ENCODE data around the gene GPX6.
"Not testable (repeated sequence)": the region's sequence is repeated elsewhere in the genome, so short reads cannot be mapped to it uniquely, and the experiment has no call there.

The GPX6 gene

DNA sequence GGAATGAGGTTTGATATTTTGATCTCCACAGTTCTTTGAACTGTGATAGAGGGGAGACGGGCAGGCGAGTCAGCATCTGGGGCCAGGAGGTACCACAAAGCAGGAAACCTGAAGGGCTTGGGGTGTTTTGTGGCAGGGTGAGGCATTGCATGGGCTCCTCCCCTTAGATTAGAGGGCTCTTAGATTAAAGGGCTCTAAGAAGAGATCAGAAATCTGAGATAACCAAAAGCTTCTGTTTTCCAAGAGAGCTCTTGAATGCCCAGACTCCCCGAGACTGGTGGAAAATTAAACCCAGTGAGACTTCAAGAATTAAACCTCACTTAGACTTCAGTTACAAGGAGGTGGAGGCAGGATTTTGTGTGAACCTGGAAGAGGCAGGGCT, 7.6 kb upstream of the GPX6 start:
- peak; percentile 6 for DNase-seq

DNA sequence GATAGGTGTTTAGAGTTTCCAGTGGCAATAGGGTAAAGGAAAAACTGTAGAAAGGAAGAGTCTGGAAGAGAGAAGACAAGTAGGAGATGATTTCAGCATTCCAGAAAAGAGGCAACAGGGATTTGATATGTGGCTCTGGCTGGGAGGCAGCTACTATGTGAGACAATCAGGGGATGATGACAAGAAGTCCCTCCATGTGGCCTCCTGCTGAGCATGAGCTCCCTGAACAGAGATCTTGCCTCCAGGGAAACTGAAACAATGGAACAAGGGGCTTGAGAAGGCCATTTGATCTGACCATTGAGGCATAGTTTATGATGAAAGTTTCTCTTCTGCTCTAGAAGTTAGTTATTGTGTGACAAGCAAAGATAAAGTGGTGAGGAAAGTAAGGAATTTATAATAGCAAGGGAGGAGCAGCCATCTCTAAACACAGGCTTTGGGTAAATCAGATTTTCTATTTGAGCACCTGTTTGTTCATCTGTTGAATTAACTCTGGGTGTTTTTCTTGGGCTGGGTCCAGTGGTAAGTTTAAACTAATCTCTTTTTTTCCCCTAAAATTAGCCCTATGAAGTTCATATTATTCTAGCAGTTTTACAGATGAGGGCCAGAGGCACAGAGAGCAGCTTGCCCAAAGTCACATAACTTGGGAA, 7.1 kb upstream of the GPX6 start:
- DNase-seq = no peak

DNA sequence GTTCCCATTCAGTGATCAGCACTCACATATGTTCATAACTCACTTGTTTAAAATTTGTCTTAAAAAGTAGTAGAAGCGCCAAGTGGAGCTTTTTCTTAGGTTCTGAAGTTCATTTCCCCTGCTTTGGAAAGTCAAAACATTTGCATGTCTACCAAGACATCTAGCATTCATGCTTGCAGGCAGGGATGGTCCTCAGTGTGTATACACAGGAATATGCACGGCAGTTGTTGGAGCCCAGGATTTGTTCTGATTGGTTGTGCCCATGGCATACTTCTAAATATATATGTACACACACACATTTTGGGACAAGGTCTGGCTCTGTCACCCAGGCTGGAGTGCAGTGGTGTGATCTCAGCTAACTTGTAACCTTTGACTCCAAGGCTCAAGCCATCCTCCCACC, 2.4 kb upstream of the GPX6 start:
- no peak for DNase-seq

DNA sequence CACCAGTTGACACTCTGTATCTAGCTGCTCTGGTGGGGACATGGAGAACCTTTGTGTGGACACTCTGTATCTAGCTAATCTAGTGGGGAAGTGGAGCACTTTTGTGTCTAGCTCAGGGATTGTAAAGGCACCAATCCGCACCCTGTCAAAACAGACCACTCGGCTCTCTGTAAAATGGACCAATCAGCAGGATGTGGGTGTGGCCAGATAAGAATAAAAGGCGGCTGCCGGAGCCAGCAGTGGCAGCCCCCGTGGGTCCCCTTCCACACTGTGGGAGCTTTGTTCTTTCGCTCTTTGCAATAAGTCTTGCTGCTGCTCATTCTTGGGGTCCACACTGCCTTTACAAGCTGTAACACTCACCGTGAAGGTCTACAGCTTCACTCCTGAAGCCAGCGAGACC, 3.2 kb downstream of the GPX6 start:
- not testable (repeated sequence) for DNase-seq

DNA sequence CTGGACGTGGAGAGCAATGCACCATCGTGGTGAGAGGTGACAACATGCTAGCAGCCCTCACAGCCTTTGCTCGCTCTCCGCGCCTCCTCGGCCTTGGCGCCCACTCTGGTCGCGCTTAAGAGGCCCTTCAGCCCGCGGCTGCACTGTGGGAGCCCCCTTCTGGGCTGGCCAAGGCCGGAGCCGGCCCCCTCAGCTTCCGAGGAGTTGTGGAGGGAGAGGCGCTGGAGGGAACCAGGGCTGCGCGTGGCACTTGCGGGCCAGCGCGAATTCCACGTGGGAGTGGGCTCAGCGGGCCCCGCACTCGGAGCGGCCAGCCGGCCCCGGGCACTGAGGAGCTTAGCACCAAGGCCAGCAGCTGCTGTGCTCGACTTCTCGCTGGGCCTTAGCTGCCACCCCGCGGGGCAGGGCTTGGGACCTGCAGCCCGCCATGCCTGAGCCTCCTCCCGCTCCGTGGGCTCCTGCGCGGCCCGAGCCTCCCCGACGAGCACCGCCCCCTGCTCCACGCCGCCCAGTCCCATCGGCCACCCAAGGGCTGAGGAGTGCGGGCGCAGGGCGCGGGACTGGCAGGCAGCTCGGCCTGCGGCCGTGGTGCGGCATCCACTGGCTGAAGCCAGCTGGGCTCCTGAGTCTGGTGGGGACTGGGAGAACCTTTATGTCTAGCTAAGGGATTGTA, 3.8 kb downstream of the GPX6 start:
- DNase-seq = no peak

DNA sequence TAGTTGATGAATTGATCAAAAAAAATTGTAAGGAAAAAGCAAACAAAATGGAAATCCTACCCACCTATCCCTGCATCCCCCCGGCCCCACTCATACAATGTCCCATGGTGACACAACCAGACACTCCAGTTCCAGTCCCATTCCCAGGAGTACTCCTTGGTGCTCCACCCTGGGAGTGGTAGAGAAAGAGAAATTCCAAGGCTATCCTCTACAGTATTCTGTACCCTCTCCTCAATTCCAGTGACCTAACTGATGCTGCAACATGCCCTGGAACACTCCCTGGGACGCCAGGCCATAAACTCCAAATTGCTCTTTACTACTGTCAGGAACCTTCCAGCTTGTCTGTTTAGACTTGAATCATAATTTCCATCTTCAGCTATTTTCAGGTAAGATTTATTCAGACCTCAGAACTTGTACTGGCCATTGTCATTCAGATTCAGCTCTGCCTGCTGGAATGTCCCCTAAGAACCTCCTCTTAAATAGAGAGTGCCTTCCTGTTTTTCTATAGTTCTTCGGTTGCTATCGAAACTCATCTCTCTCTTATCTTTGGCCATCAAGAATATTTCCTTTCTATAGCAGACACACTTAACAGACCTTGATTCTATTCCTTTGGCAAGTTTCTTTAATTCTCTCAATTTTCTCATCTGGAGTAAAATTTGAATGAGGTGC, 8.7 kb downstream of the GPX6 start:
- no peak for DNase-seq

DNA sequence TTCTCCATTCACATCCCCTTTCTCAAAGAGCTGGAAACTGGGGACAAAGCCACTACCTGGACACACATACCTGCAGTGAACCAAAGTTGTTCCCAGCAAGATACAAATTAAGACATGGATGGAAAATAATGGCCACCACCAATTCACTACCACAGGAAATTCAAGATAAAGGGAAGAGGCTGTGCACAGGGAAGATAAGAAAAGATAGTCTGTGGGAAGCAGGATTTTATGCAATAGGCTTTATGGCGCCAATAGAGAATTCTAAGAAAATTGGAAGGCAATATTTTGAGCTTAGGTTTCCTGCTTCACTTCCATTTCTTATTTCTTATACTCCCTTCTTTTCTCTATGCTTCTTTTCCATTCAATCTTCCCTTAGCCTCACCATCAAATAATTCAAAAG, 9.9 kb downstream of the GPX6 start:
- no peak for DNase-seq

DNA sequence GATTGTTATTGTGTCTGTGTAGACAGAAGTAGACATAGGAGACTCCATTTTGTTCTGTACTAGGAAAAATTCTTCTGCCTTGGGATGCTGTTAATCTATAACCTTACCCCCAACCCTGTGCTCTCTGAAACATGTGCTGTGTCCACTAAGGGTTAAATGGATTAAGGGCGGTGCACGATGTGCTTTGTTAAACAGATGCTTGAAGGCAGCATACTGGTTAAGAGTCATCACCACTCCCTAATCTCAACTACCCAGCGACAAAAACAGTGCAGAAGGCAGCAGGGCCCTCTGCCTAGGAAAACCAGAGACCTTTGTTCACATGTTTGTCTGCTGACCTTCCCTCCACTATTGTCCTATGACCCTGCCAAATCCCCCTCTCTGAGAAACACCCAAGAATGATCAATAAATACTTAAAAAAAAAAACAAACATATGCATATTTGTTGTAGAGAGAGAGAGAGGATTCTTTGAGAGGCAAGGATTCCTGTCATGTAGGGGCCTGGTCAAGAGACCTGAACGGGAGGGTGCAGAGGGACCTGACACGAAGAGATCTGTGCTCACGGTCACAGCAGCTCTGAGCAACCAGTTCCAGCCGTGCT, 12.8 kb downstream of the GPX6 start:
- DNase-seq = not testable (repeated sequence)

DNA sequence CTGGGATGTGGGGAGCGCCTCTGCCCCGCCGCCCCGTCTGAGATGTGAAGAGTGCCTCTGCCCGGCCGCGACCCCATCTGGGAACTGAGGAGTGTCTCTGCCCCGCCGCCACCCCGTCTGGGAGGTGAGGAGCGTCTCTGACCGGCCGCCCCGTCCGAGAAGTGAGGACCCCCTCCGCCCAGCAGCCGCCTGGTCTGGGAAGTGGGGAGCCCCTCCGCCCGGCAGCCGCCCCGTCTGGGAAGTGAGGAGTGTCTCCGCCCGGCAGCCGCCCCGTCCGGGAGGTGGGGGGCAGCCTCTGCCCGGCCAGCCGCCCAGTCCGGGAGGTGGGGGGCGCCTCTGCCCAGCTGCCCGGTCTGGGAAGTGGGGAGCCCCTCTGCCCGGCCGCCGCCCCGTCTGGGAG, 13.5 kb downstream of the GPX6 start:
- not testable (repeated sequence) for DNase-seq

DNA sequence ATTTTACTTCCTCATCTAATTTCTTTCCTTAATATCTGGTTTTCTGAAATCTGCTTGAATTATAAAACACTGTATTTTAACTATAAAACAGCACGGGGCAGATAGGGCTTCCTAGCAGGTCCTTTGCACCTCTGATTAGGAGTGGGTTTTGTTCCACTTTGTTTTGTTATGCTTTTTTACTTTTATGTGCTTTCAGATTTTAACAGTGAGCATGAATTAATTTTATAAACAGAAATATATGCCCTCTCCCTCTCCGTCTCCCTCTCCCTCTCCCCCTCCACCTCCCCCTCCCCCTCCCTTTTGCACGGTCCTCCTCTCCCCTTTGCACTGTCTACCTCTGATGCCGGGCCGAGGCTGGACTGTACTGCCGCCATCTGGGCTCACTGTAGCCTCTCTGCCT, 14.3 kb downstream of the GPX6 start:
- no peak for DNase-seq

DNA sequence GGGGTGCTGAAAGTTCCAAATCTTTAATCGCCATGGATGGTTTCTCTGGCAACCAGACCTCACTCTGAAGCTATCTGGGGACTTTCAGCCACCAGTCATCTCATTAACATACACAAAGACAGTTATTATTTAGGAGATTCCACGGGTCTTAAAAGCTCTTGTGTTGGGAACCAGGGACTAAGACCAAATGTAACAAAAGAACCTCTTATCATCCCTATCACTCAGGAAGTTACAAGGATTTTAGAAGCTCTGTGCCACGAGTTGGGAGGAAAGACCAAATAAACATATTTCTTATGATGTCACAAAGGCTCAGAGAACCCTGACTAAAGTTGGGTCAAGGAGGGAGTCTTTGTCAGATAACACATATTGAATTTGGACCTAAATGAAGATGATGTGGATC, 17.7 kb downstream of the GPX6 start:
- DNase-seq = no peak

DNA sequence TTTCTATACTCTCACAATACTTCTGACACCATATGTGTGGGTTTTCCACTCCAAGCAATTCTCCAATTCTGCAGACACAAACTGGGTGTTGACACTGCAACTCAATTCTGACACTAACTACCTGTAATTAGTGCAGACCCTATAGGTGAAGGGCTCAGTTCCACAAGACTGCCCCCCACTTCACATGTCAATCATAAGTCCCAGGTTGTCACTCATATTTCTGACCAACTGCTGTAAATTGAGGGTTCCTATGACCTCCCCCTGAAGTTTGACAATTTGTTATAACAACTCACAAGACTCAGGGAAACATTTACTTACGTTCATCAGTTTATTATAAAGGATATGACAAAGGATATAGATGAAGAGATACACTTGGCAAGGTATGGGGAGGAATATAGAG, 18.3 kb downstream of the GPX6 start:
- DNase-seq = no peak

DNA sequence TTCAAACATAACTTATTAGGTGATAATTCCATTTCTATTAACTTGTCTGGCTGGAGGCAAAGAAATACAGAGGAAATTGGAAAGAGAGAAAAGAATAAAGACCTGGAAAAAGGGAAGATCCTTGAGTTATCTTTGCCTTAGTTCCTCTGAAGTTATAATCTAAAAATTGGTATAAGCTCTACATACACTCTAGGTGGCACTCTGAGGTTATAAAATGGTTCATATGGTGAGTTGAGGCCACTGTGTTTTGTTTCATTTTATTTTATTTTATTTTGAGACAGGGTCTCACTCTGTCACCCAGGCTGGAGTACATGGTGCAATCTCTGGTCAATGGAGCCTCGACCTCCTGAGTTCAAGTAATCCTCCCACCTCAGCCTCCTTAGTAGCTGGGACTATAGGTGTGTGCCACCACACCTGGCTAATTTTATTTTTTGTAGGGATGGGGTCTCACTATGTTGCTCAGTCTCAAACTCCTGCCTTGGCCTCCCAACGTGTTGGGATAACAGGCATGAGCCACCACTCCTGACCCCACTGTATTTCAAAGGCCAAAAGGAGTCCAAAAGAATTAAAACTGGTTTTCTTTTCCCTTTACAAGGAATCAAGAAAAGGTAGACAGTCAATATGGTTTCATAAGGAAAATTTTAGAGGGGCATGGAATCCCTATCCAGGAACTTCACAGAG, 19.4 kb downstream of the GPX6 start:
- no peak for DNase-seq

DNA sequence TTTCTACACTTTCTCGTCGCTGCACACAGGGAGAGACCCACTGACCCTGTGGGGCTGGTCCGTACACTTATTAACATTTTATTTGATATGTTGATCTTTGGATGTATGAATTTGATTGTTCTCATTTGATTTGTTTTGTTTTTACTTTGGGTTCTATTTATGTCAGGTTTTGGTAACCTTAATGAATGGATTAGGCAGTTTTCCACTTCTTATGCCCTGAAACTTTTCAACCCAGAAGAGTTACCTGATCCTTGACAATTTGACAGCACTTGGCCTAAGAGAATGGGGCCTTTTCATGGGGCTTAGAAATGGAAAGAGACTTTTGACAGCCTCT, 23.6 kb downstream of the GPX6 start:
- no peak for DNase-seq

DNA sequence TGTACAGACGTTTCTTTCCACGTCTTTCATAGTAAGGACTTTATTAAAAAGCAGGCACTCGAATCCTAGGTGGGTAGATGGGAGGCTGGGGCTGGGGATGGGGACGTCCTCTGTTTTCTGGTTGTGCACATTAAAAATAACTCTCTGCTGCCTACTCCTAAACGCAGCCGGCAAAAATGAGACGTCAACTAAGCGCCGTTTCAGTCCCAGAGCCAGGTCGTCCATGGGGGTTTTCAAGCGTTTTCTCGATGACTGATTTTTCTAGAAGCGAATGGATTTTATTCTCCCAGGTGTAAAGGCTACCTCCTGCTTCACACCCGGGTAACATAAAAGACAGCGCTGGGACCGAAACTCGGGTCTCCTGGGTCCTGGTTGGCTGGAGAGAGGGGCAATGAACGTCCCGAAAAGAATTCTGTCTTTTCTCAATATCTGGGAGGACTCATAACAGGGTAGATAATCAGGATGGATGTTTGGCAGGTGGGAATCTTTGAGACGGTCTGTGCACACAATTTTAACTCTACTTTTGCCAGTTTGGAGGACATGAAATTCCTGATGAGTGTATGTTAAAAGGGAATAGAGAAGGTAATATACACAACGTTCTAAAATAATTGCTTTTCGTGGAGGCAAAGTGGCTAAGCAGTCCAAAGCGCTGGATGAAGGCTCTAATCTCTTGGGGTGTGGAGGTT, 25.2 kb downstream of the GPX6 start:
- DNase-seq = no peak

DNA sequence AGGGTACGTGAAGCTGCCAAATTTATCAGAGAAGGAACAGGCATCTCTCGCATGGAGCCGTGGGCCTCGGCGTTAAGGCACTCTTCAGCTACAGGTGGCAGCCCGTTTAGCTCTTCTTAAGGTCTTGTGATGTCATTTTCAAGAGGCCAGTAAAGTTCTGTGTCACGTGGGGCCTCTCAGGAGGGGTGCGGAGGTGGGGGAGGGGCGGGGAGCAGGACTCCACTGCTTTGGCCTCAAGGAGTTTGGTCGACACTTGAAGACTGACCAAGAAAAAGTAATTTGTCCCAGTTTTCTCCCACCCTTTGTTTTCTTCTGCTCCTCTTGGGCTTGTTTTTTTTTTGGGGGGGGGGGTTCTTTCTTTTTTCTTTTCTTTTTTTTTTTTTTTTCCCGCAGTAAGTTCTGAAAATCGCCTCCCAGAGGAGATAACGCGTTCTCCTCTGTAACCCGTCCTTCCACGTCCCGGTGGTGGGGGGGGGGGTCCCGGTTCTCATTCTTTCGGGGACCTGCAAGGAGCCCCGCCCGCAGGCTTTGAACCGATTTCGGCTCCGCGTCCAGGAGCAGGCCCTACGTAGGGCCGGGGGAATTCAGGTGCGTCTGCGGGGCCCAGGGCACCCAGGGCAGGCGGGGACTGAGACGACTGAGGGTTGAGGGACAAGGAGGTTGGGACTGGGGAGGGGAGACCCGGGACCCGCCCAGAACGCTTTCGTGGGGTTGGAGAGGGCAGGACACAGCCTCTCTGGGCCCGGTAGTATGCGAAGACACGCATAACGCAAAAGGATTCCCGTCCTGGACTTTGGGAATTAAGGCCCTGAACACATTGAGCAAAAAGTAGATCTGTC, 26.0 kb downstream of the GPX6 start:
- DNase-seq = peak; percentile 35

DNA sequence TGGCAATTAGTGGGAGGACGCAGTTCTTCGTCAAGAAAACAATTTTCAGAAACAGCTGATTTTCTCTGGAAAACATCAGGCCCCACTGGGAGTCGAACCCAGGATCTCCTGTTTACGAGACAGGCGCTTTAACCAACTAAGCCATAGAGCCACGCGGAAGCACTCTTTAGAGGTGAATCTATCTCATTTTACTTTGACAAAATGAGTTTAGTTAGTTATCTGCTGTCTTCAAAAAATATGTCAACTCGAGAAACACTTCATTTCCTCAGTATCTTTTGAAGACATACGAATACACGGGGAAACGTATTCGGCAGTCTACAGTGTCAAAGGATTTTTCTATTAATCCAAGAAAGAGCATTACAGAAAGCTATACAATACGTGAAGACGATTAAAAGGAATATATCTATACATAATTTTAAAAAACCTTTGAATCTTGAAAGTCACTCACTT, 26.7 kb downstream of the GPX6 start:
- DNase-seq = no peak

DNA sequence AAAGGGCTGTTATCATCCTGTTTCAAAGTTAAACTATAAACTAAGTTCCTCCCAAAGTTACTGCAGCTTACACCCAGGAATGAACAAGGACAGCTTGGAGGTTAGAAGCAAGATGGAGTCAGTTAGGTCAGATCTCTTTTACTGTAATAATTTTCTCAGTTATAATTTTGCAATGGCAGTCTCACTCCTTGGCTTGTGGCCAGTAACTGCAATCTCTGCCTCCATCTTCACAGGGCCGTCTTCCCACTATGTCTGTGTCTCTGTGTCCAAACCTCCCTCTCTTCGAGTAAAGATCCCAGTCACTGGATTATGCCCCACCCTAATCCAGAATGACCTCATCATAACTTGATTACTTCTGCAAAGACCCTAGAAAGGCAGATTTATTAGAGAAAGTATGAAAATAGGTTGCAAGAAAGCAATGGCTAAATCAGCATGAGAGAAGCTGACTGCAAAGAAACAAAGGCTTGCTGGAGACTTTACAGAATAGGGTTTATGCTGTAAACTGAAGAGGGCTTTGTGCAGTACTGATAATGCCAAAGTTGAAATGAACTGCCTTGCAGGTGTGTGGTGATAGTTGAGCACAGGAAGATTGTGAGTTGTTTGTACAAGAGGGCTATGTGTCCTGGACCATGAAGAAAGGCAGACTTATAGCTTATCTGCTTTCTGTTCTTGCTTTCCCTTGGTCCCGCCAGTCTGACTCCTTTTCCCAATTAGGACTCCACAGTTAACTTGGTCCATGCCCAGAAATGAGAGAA, 28.4 kb downstream of the GPX6 start:
- DNase-seq = no peak

DNA sequence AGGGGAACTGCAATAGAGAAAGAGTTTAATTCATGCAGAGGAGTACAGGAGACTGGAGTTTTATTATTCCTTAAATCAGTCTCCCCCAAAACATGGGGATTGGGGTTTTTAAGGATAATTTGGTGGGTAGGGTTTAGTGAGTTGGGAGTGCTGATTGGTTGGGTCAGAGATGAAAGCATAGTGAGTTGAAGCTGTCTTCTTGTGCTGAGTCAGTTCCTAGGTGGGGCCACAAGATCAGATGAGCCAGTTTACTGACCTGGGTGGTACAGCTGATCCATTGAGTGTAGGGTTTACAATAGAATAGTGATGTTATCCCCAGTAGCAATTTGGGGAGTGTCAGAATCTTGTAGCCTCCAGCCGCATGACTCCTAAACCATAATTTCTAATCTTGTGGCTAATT, 29.1 kb downstream of the GPX6 start:
- DNase-seq = no peak

DNA sequence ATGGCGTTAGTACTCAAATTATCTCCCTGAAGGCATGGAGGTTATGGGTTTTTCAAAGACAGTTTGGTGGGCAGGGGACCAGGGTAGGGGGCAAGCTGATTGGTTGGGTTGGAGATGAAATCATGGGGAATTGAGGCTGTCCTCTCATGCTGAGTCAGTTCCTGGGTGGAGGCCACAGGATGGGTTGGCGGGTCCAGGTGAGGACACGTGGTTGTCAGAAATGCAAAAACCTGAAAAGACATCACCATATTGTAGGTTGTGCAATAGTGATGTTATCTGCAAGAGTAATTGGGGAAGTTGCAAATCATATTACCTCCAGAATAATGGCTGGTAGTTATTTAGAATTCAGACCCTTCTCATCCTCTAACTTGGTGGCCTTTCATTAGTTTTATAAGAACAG, 30.1 kb downstream of the GPX6 start:
- DNase-seq = no peak

DNA sequence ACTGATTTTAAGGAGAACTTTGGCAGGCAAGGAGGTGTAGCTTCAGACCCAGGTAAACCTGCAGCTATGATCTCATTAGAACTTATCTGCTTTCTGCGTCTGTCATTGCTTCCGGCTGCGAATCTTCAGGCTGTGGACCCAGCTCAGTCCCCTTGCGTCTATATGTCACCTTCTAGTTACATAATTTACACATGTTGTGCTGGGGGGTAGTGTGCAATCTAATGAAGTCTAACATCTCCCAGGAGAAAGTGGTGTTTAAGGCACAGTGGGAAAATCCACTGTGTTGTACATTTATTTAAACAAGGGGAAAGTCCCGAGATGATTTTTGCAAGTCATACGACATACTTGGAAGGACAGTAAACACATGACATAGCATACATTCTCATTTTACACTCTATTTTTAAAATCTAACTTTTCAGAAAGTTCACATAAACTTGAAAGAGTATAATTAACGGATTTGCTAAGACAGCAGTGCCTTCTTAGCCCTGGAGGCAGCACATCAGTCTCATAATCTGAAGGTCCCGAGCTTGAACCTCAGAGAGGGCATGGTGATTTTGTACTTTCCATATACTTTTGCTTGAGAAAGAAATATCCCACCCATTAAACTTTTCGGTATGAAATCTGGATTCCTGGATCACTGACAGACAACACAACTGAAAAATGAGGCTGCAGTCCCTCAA, 35.2 kb downstream of the GPX6 start:
- DNase-seq = no peak

All from CD4-positive, alpha-beta T cell treated with Interferon gamma for 1 hour (primary cell).